ENCODE measurements around the gene UGT1A10.

The UGT1A10 gene

GRCh38 chr2:233708942-233709341 lies 72.7 kb downstream of the UGT1A10 start:
- TF ChIP-seq CTCF (IDR thresholded peaks at IDR 0.05; ENCODE audit: low read depth, low read length) = no peak
- no peak for DNase-seq (ENCODE audit: low read depth, low spot score)
- in situ Hi-C loops (cut with HindIII; ENCODE audit: low sequenced_read_pairs) = no loop called here
- no peak overlapping the region for H3K4me3 ChIP-seq (ENCODE audit: low read depth, low read length)

DNA sequence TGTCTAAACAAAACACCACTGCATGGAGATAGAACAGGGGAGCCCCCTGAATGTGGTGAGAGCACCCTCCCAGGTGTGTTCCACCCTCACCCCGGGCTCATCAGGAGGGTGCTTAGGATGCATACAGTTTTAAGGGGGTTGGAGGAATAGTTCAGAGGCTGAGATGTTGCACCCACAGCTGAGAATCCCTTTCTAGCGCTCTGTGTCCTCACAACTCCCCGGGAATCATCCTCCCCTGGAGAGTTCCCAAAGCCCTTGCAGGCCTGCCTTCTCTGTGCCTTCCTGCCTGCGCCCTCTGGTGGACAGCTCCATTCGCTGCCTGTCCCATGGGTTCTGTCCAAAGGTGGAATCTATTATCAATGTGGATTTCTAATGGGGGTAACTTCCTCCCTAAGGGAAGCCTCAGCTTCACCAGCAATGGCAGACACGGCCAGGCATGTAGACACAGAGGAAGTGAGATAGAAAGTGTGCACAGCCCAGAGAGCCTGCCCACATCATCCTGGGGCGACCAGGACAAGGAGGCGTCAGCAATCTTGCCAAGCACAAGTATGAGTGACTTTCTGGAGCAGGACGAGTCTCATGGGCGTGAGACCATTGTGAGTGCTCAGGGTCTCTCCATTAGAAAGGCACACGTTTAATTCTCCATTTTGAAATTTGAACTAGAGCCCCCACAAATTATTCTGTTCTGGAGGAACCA lies 75.2 kb downstream of the UGT1A10 start:
- in situ Hi-C loops (cut with HindIII; ENCODE audit: low sequenced_read_pairs) = no loop called here
- peak; percentile 69 for DNase-seq (ENCODE audit: low read depth, low spot score)
- H3K4me3 ChIP-seq (ENCODE audit: low read depth, low read length) = no peak overlapping the region
- TF ChIP-seq CTCF (IDR thresholded peaks at IDR 0.05; ENCODE audit: low read depth, low read length) = peak; percentile 97

DNA sequence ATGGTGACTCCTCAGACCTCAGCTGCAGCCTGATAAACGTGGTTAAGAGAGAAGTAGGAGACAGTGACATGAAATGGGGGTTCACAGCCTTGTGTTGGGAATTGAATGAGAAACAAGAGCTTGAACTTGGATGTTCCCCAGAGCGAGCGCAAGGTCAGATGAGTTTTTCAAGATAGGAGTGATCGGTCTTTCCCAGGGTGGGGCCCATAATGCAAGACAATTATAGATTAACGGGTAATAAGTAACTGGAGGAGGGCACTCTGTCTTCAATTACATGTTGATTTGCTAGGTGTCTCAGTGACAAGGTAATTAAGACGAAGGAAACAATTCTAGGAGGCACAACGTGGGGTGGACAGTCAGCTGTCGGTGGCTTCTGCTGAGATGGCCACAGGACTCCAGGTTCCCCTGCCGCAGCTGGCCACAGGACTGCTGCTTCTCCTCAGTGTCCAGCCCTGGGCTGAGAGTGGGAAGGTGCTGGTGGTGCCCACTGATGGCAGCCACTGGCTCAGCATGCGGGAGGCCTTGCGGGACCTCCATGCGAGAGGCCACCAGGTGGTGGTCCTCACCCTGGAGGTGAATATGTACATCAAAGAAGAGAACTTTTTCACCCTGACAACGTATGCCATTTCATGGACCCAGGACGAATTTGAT lies 76.5 kb downstream of the UGT1A10 start, which contains the start of gene UGT1A5:
TSS of gene UGT1A5 (plus strand) at position 297 of the 651 bp plus-strand sequence. CDS start at position 382, 85 bp downstream.
- in situ Hi-C loops (cut with HindIII; ENCODE audit: low sequenced_read_pairs) = no loop called here
- no peak for DNase-seq (ENCODE audit: low read depth, low spot score)
- no peak for TF ChIP-seq CTCF (IDR thresholded peaks at IDR 0.05; ENCODE audit: low read depth, low read length)
- H3K4me3 ChIP-seq (ENCODE audit: low read depth, low read length) = no peak within 1 kb of the TSS

GRCh38 chr2:233713262-233713615 lies 77.0 kb downstream of the UGT1A10 start:
- DNase-seq (ENCODE audit: low read depth, low spot score) = no peak
- H3K4me3 ChIP-seq (ENCODE audit: low read depth, low read length) = no peak overlapping the region
- in situ Hi-C loops (cut with HindIII; ENCODE audit: low sequenced_read_pairs) = no loop called here
- no peak for TF ChIP-seq CTCF (IDR thresholded peaks at IDR 0.05; ENCODE audit: low read depth, low read length)

DNA sequence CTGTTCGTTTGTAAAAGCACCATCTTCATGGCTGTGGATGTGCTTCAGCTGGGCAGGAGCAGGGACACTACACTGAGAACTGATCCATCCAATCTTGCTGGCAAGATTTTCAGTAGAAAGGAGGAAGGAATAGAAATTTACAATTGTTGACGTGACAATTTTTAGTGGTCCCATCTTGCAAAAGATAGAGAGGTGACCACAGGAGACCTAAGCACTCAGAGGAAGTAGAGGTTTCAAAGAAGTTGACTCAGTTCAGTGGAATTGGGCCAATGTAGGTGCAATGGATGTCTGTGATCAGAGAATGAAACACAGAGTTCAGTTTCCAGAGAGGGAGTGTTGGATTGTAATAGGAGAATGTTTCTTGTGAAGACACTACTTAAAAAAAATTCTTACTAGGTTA lies 77.9 kb downstream of the UGT1A10 start:
- no peak for TF ChIP-seq CTCF (IDR thresholded peaks at IDR 0.05; ENCODE audit: low read depth, low read length)
- in situ Hi-C loops (cut with HindIII; ENCODE audit: low sequenced_read_pairs) = no loop called here
- no peak overlapping the region for H3K4me3 ChIP-seq (ENCODE audit: low read depth, low read length)
- DNase-seq (ENCODE audit: low read depth, low spot score) = no peak

GRCh38 chr2:233718552-233718951 lies 82.3 kb downstream of the UGT1A10 start, which contains the start of gene UGT1A4:
Gene UGT1A4 (plus strand): TSS chr2:233718736. CDS start chr2:233718821, 85 bp downstream.
- H3K4me3 ChIP-seq (ENCODE audit: low read depth, low read length) = no peak within 1 kb of the TSS
- in situ Hi-C loops (cut with HindIII; ENCODE audit: low sequenced_read_pairs) = no loop called here
- TF ChIP-seq CTCF (IDR thresholded peaks at IDR 0.05; ENCODE audit: low read depth, low read length) = no peak
- no peak for DNase-seq (ENCODE audit: low read depth, low spot score)
